MCF 10A (cell line): Measurements from ENCODE around the gene PGAM5. TPM values are rescaled to one million over a fixed set of nuclear protein-coding genes. Genes with fewer than 3 reads are reported as not detected.

Experiments used
- Bru-seq: library from RNA; stranded (reverse); fragments of 400-500 nt; gene quantifications from one replicate; lab custom pipeline; 2021; lab: Mats Ljungman, UMichigan
- BruChase-seq, 2 experiments: library from RNA; stranded (reverse); fragments of 400-500 nt; gene quantifications; one replicate each; lab custom pipeline; 2021; lab: Mats Ljungman, UMichigan
- BruUV-seq: library from RNA; stranded (reverse); fragments of 400-500 nt; replicated peaks from 2 replicates; lab custom pipeline; 2021; lab: Mats Ljungman, UMichigan
- CTCF ChIA-PET: fragments of 300-600 bp; sonication (Branson Sonifier 250); formaldehyde crosslinking; extraction: SDS; loops from one replicate; lab custom pipeline; 2021; ENCODE audit warnings: antibody characterized with exemption, inconsistent platforms; lab: Yijun Ruan, JAX
- POLR2A ChIA-PET: fragments of 300-600, 350-650 bp; sonication (Branson Sonifier 250); formaldehyde crosslinking; extraction: SDS; loops from one replicate; lab custom pipeline; 2020; ENCODE audit warnings: antibody characterized with exemption, inconsistent platforms; lab: Yijun Ruan, JAX
- DNase-seq: peaks from one replicate; pipeline ENCODE4 v3.0.0-alpha.2; 2018; ENCODE audit not compliant: unreplicated experiment
- H3K27ac Mint-ChIP-seq: one replicate; pipeline ENCODE4 v1.8.0; 2022; ENCODE audit warnings: mild to moderate bottlenecking, low read depth, mixed read lengths; ENCODE audit not compliant: unreplicated experiment
- H3K27me3 Mint-ChIP-seq: one replicate; pipeline ENCODE4 v1.8.0; 2022; ENCODE audit warnings: mixed read lengths; ENCODE audit not compliant: insufficient read depth, unreplicated experiment
- H3K36me3 Mint-ChIP-seq: one replicate; pipeline ENCODE4 v1.8.0; 2022; ENCODE audit warnings: mild to moderate bottlenecking, moderate library complexity, mixed read lengths; ENCODE audit not compliant: insufficient read depth, unreplicated experiment
- H3K4me1 Mint-ChIP-seq: one replicate; pipeline ENCODE4 v1.8.0; 2022; ENCODE audit warnings: mixed read lengths; ENCODE audit not compliant: insufficient read depth, unreplicated experiment
- H3K4me3 Mint-ChIP-seq: one replicate; pipeline ENCODE4 v1.8.0; 2022; ENCODE audit warnings: mild to moderate bottlenecking, moderate library complexity, mixed read lengths; ENCODE audit not compliant: unreplicated experiment
- H3K9me3 Mint-ChIP-seq: one replicate; pipeline ENCODE4 v1.8.0; 2022; ENCODE audit warnings: mixed read lengths; ENCODE audit not compliant: unreplicated experiment
- intact Hi-C: fragments of 100-400 bp; cut with micrococcal nuclease; formaldehyde crosslinking; loops from 2 replicates; pipeline ENCODE4 v1.14.1; 2022
- long read RNA-seq: library from polyadenylated mRNA; stranded (forward); transcript quantifications from one replicate; pipeline ENCODE4 v2.0.0, GENCODE V29; 2022
- total RNA-seq: library from RNA; stranded (reverse); gene quantifications from 2 replicates; pipeline ENCODE4 v1.2.3, GENCODE V29; 2022
- TF ChIP-seq, protein P1 (sequence below): fragments of 200-600 bp; IDR thresholded peaks from one replicate; pipeline ENCODE4 v1.8.0; 2022; ENCODE audit warnings: antibody characterized with exemption, mild to moderate bottlenecking; ENCODE audit not compliant: unreplicated experiment

The PGAM5 gene
- total RNA-seq (69.8 and 84.0 TPM in 2 replicates), Bru-seq, nascent RNA (percentile 54 among the genes with signal in this experiment), BruChase-seq, experiment 1, labeled RNA remaining after a 6-hour chase (percentile 89 among the genes with signal in this experiment), BruChase-seq, experiment 2, labeled RNA remaining after a 2-hour chase (percentile 71 among the genes with signal in this experiment)
- long read RNA-seq, transcript PGAM5-203 (6 exons, 2,834 nt), result major isoform, 16 of 49 reads
- long read RNA-seq, partial matches to known transcripts, result 3 of 49 reads
- long read RNA-seq, other reads (novel, unspliced or antisense), result 28 of 49 reads

DNA sequence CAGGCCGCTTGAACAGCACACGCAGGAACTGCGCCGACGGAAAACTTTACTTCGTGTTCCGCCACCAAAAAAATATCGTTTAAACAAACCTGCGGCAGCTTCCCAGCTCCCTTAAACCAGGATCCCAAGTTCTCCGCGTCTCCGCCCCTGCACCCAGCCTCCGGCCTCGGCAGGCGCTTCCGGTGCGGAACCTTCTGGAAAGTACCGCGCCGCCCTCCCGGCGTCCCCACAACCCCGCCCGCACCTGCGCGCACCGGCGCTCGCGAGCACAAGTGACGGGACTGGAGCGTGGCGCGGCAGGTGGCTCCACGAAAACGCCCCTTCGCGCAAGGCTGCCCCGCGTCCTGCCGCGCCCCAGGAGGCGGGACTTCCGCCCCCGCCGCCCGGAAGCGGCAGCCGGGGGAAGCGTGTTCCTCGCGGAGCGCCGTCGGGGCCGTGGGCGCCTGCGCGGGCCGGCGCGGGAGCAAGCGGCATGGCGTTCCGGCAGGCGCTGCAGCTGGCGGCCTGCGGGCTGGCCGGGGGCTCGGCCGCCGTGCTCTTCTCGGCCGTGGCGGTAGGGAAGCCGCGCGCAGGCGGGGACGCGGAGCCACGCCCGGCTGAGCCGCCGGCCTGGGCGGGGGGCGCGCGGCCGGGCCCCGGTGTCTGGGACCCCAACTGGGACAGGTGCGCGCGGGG lies at the start of gene PGAM5:
PGAM5 (plus strand) TSS at position 438 of the 675 bp plus-strand sequence; CDS start at position 473, 35 bp downstream.
- no peaks in the 10 kb centered on the region for H3K9me3 Mint-ChIP-seq
- H3K4me1 Mint-ChIP-seq, result no peaks in the 10 kb centered on the region
- intact Hi-C loops, result no loop called here
- ChIA-PET POLR2A (interaction anchor here (0.6 to 3.0 kb wide), 9 partner anchors 12 to 144 kb away, joined by 3 to 23 read pairs (median 3); partner anchors contain the start of genes ANKLE2 and GOLGA3), CTCF (no interaction called here)
- H3K36me3 Mint-ChIP-seq, result peaks cover 40% of the 10 kb centered on the region
- peak within 1 kb of the TSS; percentile 93 for H3K4me3 Mint-ChIP-seq
- peak within 1 kb of the TSS; percentile 91 for H3K27ac Mint-ChIP-seq
- DNase-seq, result peak; percentile 79
- TF ChIP-seq, protein P1, sequence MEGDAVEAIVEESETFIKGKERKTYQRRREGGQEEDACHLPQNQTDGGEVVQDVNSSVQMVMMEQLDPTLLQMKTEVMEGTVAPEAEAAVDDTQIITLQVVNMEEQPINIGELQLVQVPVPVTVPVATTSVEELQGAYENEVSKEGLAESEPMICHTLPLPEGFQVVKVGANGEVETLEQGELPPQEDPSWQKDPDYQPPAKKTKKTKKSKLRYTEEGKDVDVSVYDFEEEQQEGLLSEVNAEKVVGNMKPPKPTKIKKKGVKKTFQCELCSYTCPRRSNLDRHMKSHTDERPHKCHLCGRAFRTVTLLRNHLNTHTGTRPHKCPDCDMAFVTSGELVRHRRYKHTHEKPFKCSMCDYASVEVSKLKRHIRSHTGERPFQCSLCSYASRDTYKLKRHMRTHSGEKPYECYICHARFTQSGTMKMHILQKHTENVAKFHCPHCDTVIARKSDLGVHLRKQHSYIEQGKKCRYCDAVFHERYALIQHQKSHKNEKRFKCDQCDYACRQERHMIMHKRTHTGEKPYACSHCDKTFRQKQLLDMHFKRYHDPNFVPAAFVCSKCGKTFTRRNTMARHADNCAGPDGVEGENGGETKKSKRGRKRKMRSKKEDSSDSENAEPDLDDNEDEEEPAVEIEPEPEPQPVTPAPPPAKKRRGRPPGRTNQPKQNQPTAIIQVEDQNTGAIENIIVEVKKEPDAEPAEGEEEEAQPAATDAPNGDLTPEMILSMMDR, result no peak
- no TSS peak for BruUV-seq
- no peaks in the 10 kb centered on the region for H3K27me3 Mint-ChIP-seq

DNA sequence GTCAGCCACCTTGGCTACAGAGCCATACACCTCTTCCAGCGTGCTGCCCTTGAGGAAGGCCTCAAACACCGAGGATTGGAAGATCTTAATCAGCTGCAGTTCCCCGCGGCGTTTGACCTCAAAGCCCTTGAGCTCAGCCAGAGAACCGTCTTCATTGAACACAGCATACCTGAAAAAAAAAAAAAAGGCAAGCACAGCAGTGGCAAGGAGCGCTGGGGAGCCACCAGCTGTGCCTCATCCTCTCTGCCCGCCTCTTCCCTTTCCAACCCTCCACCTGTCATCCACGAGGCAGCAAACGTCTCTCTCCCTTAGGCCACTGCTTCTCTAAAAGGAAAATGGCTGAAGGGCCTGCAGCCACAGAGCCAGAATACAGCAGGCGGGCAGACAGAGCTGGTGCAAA lies 49.6 kb upstream of the PGAM5 start:
- Mint-ChIP-seq H3K27ac (no peak overlapping the region), H3K9me3 (no peaks in the 10 kb centered on the region), H3K27me3 (no peaks in the 10 kb centered on the region), H3K36me3 (peaks cover 66% of the 10 kb centered on the region), H3K4me3 (no peak overlapping the region), H3K4me1 (no peaks in the 10 kb centered on the region)
- intact Hi-C loops, result no loop called here
- ChIA-PET POLR2A (no interaction called here), CTCF (interaction anchor here (0.6 to 1.0 kb wide), 3 partner anchors 8 to 24 kb away, joined by 3 to 5 read pairs (median 3); no protein-coding TSS in a partner anchor)
- BruUV-seq, result no TSS peak
- TF ChIP-seq, protein P1, result no peak
- DNase-seq, result no peak

DNA sequence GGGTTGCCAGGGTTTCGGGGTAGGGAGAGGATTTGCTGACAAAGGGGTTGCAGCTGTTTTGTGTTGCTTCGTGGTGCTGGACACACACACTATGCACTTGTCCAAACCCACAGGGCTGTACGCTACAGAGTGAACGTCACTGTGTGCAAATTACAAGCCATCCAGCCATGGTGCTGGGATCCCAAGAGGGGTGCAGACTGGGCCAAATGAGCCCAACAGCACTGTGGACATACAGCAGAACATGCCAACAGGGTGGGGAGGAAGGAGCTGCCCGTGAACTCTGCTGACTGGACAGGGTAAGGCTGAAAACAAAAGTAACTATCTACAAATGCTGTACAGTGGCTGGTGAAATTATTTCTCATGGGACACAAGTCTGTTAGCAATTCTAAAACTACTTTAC lies 48.7 kb upstream of the PGAM5 start:
- no peaks in the 10 kb centered on the region for H3K27me3 Mint-ChIP-seq
- POLR2A ChIA-PET, result no interaction called here
- TF ChIP-seq, protein P1, result no peak
- H3K9me3 Mint-ChIP-seq, result no peaks in the 10 kb centered on the region
- no peak overlapping the region for H3K4me3 Mint-ChIP-seq
- no TSS peak for BruUV-seq
- peaks cover 74% of the 10 kb centered on the region for H3K36me3 Mint-ChIP-seq
- no peak for DNase-seq
- CTCF ChIA-PET, result interaction anchor here (0.9 kb wide), 1 partner anchor 23 kb away, joined by 5 read pairs; no protein-coding TSS in a partner anchor
- no peaks in the 10 kb centered on the region for H3K4me1 Mint-ChIP-seq
- intact Hi-C loops, result no loop called here
- no peak overlapping the region for H3K27ac Mint-ChIP-seq
